Trophoblast cell (in vitro differentiated cells and primary cell): Measurements from ENCODE around the gene CREB5.
"Not testable (repeated sequence)": the region's sequence is repeated elsewhere in the genome, so short reads cannot be mapped to it uniquely, and the experiment has no call there.

Experiments used
- DNase-seq, 2 donors: peaks; one replicate each; pipeline ENCODE4 v3.0.0-alpha.2; 2016
- H2AFZ ChIP-seq: 2 replicates; pipeline ENCODE4 v1.6.1; 2013; ENCODE audit warnings: low read length, moderate library complexity, mild to moderate bottlenecking; ENCODE audit not compliant: insufficient read depth, poor library complexity
- H2AK5ac ChIP-seq: 2 replicates; pipeline ENCODE4 v1.6.1; 2013; ENCODE audit warnings: mild to moderate bottlenecking, low read length
- H2BK120ac ChIP-seq: 2 replicates; pipeline ENCODE4 v1.6.1; 2013; ENCODE audit warnings: low read length, mild to moderate bottlenecking, moderate library complexity; ENCODE audit not compliant: insufficient read depth, poor library complexity
- H2BK12ac ChIP-seq: 2 replicates; pipeline ENCODE4 v1.6.1; 2013; ENCODE audit warnings: mild to moderate bottlenecking, low read length, moderate library complexity
- H2BK5ac ChIP-seq: 2 replicates; pipeline ENCODE4 v1.6.1; 2013; ENCODE audit warnings: low read length, low read depth, moderate library complexity, mild to moderate bottlenecking; ENCODE audit not compliant: poor library complexity
- H3K14ac ChIP-seq: 2 replicates; pipeline ENCODE4 v1.6.1; 2013; ENCODE audit warnings: mild to moderate bottlenecking, low read length
- H3K18ac ChIP-seq: 2 replicates; pipeline ENCODE4 v1.6.1; 2013; ENCODE audit warnings: mild to moderate bottlenecking, low read length
- H3K23ac ChIP-seq: 2 replicates; pipeline ENCODE4 v1.6.1; 2013; ENCODE audit warnings: low read length
- H3K27ac ChIP-seq: 2 replicates; pipeline ENCODE4 v1.5.1; 2013; ENCODE audit warnings: low read depth, mild to moderate bottlenecking, inconsistent platforms, low read length, moderate library complexity
- H3K27me3 ChIP-seq: 2 replicates; pipeline ENCODE4 v1.6.1; 2013; ENCODE audit warnings: inconsistent platforms, mild to moderate bottlenecking, low read length, moderate library complexity; ENCODE audit not compliant: insufficient read depth
- H3K36me3 ChIP-seq, 2 experiments: 1 replicate in 1 of 2; 2 replicates in 1 of 2; pipeline ENCODE4 v1.6.1; 2013; ENCODE audit warnings: low read length in 2 of 2, mild to moderate bottlenecking in 2 of 2, moderate library complexity in 1 of 2; ENCODE audit not compliant: insufficient read depth in 2 of 2, control insufficient read depth in 1 of 2
- H3K4ac ChIP-seq: 2 replicates; pipeline ENCODE4 v1.6.1; 2013; ENCODE audit warnings: low read depth, mild to moderate bottlenecking, low read length, moderate library complexity
- H3K4me1 ChIP-seq, 2 experiments: 1 replicate in 1 of 2; 2 replicates in 1 of 2; pipeline ENCODE4 v1.6.1; 2013; ENCODE audit warnings: low read length in 2 of 2, mild to moderate bottlenecking in 2 of 2, moderate library complexity in 1 of 2; ENCODE audit not compliant: insufficient read depth in 2 of 2, control insufficient read depth in 1 of 2
- H3K4me2 ChIP-seq: 2 replicates; pipeline ENCODE4 v1.6.1; 2013; ENCODE audit warnings: inconsistent platforms, mild to moderate bottlenecking, low read length, moderate library complexity
- H3K4me3 ChIP-seq: 2 replicates; pipeline ENCODE4 v1.5.1; 2013; ENCODE audit warnings: mild to moderate bottlenecking, low read depth, low read length, inconsistent platforms
- H3K79me1 ChIP-seq: one replicate; pipeline ENCODE4 v1.6.1; 2013; ENCODE audit warnings: low read length
- H3K79me2 ChIP-seq: 2 replicates; pipeline ENCODE4 v1.6.1; 2013; ENCODE audit warnings: low read length, mild to moderate bottlenecking; ENCODE audit not compliant: control insufficient read depth, insufficient read depth, poor library complexity
- H3K9ac ChIP-seq: 2 replicates; pipeline ENCODE4 v1.6.1; 2013; ENCODE audit warnings: mild to moderate bottlenecking, low read length
- H3K9me3 ChIP-seq: 2 replicates; pipeline ENCODE4 v1.6.1; 2013; ENCODE audit warnings: low read depth, mild to moderate bottlenecking, control low read depth, inconsistent platforms, low read length; ENCODE audit not compliant: insufficient read depth
- H4K12ac ChIP-seq: 2 replicates; pipeline ENCODE4 v1.6.1; 2013; ENCODE audit warnings: low read depth, mild to moderate bottlenecking, low read length, moderate library complexity
- H4K8ac ChIP-seq: 2 replicates; pipeline ENCODE4 v1.6.1; 2013; ENCODE audit warnings: low read depth, mild to moderate bottlenecking, low read length, moderate library complexity
- H4K91ac ChIP-seq: one replicate; pipeline ENCODE4 v1.6.1; 2013; ENCODE audit warnings: low read depth, mild to moderate bottlenecking, low read length, moderate library complexity
- WGBS: extraction: QIAGEN DNeasy Blood & Tissue Kit; methylation state at CpG from one replicate; pipeline ENCODE4 v1.1.7; 2013; ENCODE audit warnings: missing lambda C conversion rate; ENCODE audit not compliant: insufficient read length, insufficient coverage; ENCODE audit errors: extremely low coverage; 5-methylcytosine and 5-hydroxymethylcytosine counted together

The CREB5 gene

GRCh38 chr7:28825817-28826448 lies 413.6 kb downstream of the CREB5 start:
- not testable (repeated sequence) for H2AK5ac ChIP-seq, H2BK120ac ChIP-seq, H3K27me3 ChIP-seq, H4K8ac ChIP-seq, DNase-seq, H3K4me1 ChIP-seq, H3K18ac ChIP-seq, H3K4ac ChIP-seq, H3K4me2 ChIP-seq, H3K27ac ChIP-seq, H3K4me3 ChIP-seq, H3K36me3 ChIP-seq, H3K9ac ChIP-seq, H3K23ac ChIP-seq, H2BK12ac ChIP-seq, H3K79me2 ChIP-seq, H3K14ac ChIP-seq, H4K12ac ChIP-seq, H3K9me3 ChIP-seq, H2AFZ ChIP-seq, H3K79me1 ChIP-seq, H4K91ac ChIP-seq, H2BK5ac ChIP-seq
- no CpG with 5 or more reads among the region's 8 CpGs for WGBS

- Histone ChIP-seq H3K18ac (no peak overlapping the region), H4K12ac (no peak overlapping the region), H3K27ac (no peak overlapping the region), H3K4me3 (no peak overlapping the region), H3K79me1 (no peaks in the 10 kb centered on the region), H3K9me3 (no peaks in the 10 kb centered on the region), H2BK5ac (no peak overlapping the region), H4K91ac (no peak overlapping the region), H3K4me1 (no peaks in the 10 kb centered on the region), H3K4me2 (no peak overlapping the region), H3K27me3 (no peaks in the 10 kb centered on the region), H2AK5ac (no peak overlapping the region), H2BK12ac (no peak overlapping the region), H2AFZ (no peak overlapping the region), H4K8ac (no peak overlapping the region), H3K9ac (no peak overlapping the region), H3K79me2 (no peaks in the 10 kb centered on the region), H3K14ac (no peak overlapping the region), H2BK120ac (no peak overlapping the region), H3K23ac (no peak overlapping the region), H3K36me3 (no peaks in the 10 kb centered on the region), H3K4ac (no peak overlapping the region)
- no peak for DNase-seq
- WGBS: no CpG with 5 or more reads among the region's 1 CpG
Observed at GRCh38 chr7:28830846-28831245, 418.5 kb downstream of the CREB5 start.

- Histone ChIP-seq H3K14ac (no peak overlapping the region), H3K79me1 (no peaks in the 10 kb centered on the region)
Observed at GRCh38 chr7:28832669-28833068, 420.4 kb downstream of the CREB5 start.

DNA sequence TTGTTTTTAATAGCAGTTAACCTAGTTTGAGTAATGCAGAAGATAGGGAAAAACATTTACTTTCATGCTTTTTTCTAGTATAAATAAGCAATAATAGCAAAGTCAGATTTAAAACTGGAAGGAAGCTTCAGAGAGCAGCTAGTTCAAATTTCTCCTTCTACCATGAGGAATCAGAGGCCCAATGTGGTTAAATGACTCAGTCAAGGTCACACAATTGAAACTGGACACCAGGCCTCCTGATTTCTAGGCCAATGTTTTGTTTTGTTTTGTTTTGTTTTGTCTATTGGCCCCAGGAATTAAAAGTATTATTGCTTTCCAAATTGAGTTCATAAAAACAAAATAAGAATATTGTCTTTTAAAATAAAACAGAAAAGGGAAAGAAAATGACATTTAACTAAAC lies 423.5 kb downstream of the CREB5 start:
- H4K8ac ChIP-seq: no peak overlapping the region
- H4K91ac ChIP-seq: no peak overlapping the region
- no peak overlapping the region for H3K4me3 ChIP-seq
- H3K4me2 ChIP-seq: no peak overlapping the region
- H3K9me3 ChIP-seq: no peaks in the 10 kb centered on the region
- no peaks in the 10 kb centered on the region for H3K27me3 ChIP-seq
- no peak overlapping the region for H4K12ac ChIP-seq
- H3K18ac ChIP-seq: no peak overlapping the region
- H2BK12ac ChIP-seq: no peak overlapping the region
- no peak overlapping the region for H2BK120ac ChIP-seq
- no peaks in the 10 kb centered on the region for H3K79me2 ChIP-seq
- no peak overlapping the region for H3K23ac ChIP-seq
- no peak overlapping the region for H3K4ac ChIP-seq
- H3K36me3 ChIP-seq: no peaks in the 10 kb centered on the region
- H3K27ac ChIP-seq: no peak overlapping the region
- H3K4me1 ChIP-seq: no peaks in the 10 kb centered on the region
- no peak overlapping the region for H3K9ac ChIP-seq
- no peak overlapping the region for H3K14ac ChIP-seq
- no peak overlapping the region for H2BK5ac ChIP-seq
- H3K79me1 ChIP-seq: no peaks in the 10 kb centered on the region
- no peak overlapping the region for H2AK5ac ChIP-seq
- DNase-seq: no peak
- no peak overlapping the region for H2AFZ ChIP-seq

More at GRCh38 chr7:28832669-28833068, 420.4 kb downstream of the CREB5 start:
- Histone ChIP-seq H2AK5ac (no peak overlapping the region), H3K4me1 (no peaks in the 10 kb centered on the region), H3K4ac (no peak overlapping the region), H2BK120ac (no peak overlapping the region), H2BK5ac (no peak overlapping the region), H4K91ac (no peak overlapping the region), H2BK12ac (no peak overlapping the region), H3K9me3 (no peaks in the 10 kb centered on the region), H3K36me3 (no peaks in the 10 kb centered on the region), H3K9ac (no peak overlapping the region), H3K4me3 (no peak overlapping the region), H3K27me3 (no peaks in the 10 kb centered on the region), H3K18ac (no peak overlapping the region), H3K27ac (no peak overlapping the region), H3K23ac (no peak overlapping the region), H2AFZ (no peak overlapping the region), H3K4me2 (no peak overlapping the region), H4K8ac (no peak overlapping the region), H4K12ac (no peak overlapping the region), H3K79me2 (no peaks in the 10 kb centered on the region)
- WGBS: no CpG with 5 or more reads among the region's 3 CpGs
- no peak for DNase-seq
